HG03342 (cell line): ENCODE measurements around the gene PLPP1.

Experiments
- ATAC-seq: cut with Tn5 transposase; IDR thresholded peaks from one replicate; pipeline ENCODE4 v1.9.1; 2021; ENCODE audit warnings: mild to moderate bottlenecking, moderate library complexity; ENCODE audit not compliant: unreplicated experiment

PLPP1 gene

GRCh38 chr5:55411876-55412275 lies 122.9 kb downstream of the PLPP1 start:
- ATAC-seq: no peak

GRCh38 chr5:55410845-55411244 lies 123.9 kb downstream of the PLPP1 start:
- no peak for ATAC-seq

- ATAC-seq: no peak
Observed at GRCh38 chr5:55409775-55410174, 125.0 kb downstream of the PLPP1 start.

DNA sequence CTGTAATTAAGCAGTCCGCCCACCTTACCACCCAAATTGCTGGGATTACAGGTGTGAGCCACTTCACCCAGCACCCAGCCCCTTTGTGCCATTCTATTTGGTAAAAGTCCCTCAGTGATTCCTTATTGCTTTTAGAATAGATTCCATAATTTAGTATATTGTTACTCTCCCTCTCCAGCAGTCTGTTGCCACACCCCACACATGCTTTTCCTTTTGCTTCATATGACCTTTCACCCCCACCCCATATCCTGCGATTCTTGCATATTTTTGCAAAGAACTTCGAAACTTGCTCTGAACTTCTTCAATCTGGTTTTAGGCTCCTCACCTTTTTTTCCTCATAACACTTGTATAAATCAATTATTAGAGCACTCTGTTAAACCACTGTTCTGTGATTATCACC lies 126.8 kb downstream of the PLPP1 start:
- no peak for ATAC-seq

GRCh38 chr5:55407059-55407684 lies 127.6 kb downstream of the PLPP1 start:
- no peak for ATAC-seq

DNA sequence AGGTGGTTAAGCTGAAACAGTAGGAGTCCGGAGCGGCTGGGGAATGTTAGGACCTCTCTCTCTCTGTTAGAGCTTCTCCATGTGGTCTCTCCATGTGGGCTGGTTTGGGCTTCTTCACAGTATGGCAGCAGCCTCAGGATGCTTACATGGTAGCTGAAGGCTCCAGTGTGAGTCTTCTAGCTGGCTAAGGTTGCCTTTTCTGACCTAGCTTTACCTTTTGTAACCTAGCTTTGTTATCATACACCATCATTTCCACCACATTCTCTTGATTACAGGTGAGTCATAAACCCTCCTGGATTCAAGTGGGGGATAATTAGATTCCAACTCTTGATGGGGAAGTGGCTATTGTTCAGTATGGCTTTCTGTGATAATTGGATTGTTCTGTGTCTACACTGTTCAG lies 128.5 kb downstream of the PLPP1 start:
- no peak for ATAC-seq

- no peak for ATAC-seq
Observed at GRCh38 chr5:55402199-55402598, 132.6 kb downstream of the PLPP1 start.

DNA sequence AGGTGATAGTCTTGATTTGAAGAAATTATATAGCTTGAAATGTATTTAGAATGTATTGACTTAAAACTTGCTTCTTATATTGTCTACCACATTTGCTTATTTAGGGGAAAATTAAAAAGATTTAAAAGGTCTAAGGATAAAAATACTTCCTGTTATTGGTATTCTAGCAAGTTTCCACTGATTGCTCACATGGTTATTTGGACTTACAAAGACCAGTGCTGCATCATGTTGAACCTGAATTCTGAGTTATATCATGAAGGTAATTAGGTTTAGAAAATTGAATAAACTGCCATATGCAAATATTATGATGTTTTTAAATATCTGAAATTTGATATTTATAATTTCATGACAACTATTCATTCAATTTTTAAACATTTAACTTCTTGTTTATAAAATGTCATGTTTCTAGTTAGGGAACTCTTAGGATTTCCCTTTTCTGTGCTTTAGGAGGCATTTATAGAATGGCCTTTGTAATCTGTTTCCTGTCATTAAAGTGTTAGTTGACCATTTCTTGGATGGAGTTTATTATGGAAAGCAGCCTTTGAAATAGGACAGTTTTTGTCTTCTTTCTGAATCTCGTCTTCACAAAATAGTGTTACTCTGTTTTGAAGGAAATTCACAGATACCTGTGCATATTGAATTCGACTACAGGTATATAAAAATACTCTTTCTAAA lies 141.1 kb downstream of the PLPP1 start:
- no peak for ATAC-seq

GRCh38 chr5:55392669-55393068 lies 142.1 kb downstream of the PLPP1 start:
- ATAC-seq: no peak

DNA sequence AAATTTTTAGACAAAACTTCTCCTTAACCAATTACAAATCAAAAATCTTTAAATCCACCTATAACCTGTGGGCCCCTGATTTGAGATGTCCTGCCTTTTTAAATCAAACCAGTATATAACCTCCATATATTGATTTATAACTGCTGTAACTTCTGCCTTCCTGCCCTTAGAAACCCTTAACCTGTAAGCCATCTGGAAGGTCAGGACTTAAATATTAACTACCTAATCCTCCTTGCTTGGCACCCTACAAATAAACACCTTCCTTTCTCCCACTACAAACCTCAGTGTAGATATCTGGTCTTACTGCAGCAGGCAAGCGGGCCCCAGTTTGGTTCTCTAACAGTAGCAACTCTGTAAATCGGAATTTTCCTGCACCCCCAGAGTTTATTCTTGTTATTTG lies 143.1 kb downstream of the PLPP1 start:
- ATAC-seq: no peak

GRCh38 chr5:55387865-55388264 lies 146.9 kb downstream of the PLPP1 start:
- no peak for ATAC-seq

- ATAC-seq: no peak
Observed at GRCh38 chr5:55386356-55386755, 148.4 kb downstream of the PLPP1 start.

DNA sequence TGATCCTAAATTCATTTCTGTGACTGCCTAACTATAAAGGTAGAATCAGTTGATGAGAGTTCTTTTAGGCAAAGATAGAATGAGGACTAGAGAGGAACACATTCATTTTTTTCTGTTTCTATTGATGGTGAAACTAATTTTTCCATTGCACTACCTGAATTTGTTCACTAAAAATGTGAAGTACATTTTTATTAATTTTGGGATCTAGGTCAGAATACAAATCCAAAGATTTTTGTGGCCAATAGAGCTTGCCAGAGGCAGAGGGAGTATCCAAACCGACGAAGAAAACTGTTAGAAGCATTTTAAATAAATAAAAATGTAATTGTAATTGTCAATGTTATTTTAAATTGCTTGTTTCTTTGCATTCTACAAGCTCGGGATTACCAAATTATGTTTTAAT lies 148.9 kb downstream of the PLPP1 start:
- ATAC-seq: no peak

DNA sequence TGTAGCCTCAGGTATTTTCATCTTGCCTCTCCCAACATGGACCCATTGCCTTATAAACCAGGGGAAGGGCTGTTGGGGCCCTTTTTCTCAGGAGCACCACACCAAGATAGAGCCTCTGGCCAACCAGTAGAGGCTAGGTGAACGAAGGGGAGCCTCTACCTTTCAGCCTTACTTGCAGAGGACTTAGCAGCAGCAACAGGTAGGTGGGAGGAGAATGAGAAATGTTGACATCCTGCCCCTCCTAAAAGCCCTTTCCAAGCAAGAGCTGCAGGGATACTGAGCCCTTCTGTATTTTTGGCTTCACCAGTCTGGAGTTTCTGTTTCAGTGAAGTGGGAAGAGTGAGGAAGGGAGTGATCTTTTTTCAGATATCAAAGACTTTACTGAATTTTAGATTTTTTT lies 149.5 kb downstream of the PLPP1 start:
- ATAC-seq: no peak

GRCh38 chr5:55384072-55384471 lies 150.7 kb downstream of the PLPP1 start:
- ATAC-seq: no peak

- no peak for ATAC-seq
Observed at GRCh38 chr5:55383254-55383653, 151.5 kb downstream of the PLPP1 start.

DNA sequence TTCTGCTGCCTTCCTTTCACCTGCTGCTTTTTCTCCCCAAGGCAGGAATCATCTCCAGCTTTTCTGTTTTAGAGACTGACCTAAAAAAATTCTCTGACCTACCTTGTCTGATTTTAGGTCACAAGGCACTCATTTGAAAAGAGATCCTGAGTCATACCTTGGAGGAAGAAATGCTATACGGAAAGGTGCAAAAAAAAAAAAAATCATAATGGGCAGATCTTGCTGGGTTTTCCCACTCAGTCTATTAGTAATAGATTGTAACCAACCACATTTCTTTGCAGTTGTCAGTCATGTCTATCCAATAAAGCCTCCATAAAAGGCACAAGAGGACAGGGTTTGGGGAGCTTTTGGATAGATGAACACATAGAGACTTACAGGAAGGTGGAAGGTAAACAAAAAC lies 157.0 kb downstream of the PLPP1 start:
- no peak for ATAC-seq
